ENCODE data around the gene DTX3L.

DNA sequence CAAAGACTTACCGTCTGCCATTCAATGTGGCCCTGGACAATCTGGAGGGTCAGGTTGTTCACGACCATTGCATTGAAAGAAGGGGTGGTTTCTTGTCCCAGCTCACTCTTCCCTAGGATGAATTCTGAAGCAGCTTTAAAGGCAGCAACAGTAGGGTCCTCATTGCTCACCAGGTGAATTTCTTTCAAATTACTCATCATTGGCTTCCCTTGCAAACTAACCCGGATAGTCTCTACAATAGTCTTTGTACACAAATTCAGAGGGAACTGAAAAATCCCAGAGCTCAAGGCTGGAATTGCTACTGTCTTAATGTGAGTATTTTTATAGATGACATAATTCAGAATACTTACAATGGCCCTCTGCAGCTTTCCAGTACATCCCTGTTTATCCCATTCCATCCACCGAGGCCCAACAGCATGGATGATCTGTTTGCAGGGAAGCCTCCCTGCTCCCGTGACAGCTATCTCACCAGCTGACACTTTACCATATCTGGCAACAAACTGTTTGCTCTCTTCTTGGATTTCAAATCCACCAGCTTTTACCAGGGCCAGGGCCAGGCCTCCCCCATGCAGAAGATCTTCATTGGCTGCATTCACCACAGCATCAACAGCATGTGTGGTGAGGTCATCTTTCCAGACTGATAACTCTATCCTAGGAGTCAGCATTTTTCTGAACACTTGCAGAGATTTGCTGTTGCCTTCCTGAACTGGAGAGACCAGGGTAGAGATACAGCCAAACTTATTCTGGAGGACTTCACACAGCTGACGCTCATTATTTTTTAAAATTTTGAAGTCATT lies 8.7 kb upstream of the DTX3L start:
- no peak for TF ChIP-seq TAF1 (IDR thresholded peaks at IDR 0.05; ENCODE audit: low read depth)
- no peak for TF ChIP-seq EP300 (IDR thresholded peaks at IDR 0.05; ENCODE audit: borderline replicate concordance)
- TF ChIP-seq CEBPB (IDR thresholded peaks at IDR 0.05): no peak
- TF ChIP-seq TCF12 (IDR thresholded peaks at IDR 0.05; ENCODE audit: low read depth): no peak
- TF ChIP-seq YY1 (IDR thresholded peaks at IDR 0.05; ENCODE audit: low read depth): no peak
- TF ChIP-seq ZBTB7A (IDR thresholded peaks at IDR 0.05; ENCODE audit: low read depth): no peak
- TF ChIP-seq, protein P1, sequence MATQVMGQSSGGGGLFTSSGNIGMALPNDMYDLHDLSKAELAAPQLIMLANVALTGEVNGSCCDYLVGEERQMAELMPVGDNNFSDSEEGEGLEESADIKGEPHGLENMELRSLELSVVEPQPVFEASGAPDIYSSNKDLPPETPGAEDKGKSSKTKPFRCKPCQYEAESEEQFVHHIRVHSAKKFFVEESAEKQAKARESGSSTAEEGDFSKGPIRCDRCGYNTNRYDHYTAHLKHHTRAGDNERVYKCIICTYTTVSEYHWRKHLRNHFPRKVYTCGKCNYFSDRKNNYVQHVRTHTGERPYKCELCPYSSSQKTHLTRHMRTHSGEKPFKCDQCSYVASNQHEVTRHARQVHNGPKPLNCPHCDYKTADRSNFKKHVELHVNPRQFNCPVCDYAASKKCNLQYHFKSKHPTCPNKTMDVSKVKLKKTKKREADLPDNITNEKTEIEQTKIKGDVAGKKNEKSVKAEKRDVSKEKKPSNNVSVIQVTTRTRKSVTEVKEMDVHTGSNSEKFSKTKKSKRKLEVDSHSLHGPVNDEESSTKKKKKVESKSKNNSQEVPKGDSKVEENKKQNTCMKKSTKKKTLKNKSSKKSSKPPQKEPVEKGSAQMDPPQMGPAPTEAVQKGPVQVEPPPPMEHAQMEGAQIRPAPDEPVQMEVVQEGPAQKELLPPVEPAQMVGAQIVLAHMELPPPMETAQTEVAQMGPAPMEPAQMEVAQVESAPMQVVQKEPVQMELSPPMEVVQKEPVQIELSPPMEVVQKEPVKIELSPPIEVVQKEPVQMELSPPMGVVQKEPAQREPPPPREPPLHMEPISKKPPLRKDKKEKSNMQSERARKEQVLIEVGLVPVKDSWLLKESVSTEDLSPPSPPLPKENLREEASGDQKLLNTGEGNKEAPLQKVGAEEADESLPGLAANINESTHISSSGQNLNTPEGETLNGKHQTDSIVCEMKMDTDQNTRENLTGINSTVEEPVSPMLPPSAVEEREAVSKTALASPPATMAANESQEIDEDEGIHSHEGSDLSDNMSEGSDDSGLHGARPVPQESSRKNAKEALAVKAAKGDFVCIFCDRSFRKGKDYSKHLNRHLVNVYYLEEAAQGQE (IDR thresholded peaks at IDR 0.05; ENCODE audit: low read depth): no peak
- no peak for TF ChIP-seq RAD21 (IDR thresholded peaks at IDR 0.05; ENCODE audit: low read depth)
- TF ChIP-seq NFIC (IDR thresholded peaks at IDR 0.05): no peak
- TF ChIP-seq, protein P2, sequence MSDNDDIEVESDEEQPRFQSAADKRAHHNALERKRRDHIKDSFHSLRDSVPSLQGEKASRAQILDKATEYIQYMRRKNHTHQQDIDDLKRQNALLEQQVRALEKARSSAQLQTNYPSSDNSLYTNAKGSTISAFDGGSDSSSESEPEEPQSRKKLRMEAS (IDR thresholded peaks at IDR 0.05): no peak

Measured in Ishikawa (cell line).